Measurements from ENCODE around the gene DVL2. TPM values are rescaled to one million over a fixed set of nuclear protein-coding genes. Genes with fewer than 3 reads are reported as not detected.

Gene DVL2
- total RNA-seq (2021) (133 and 139 TPM in 2 replicates), Bru-seq, nascent RNA (percentile 73 among the genes with signal in this experiment), BruChase-seq, experiment 1, labeled RNA remaining after a 2-hour chase (percentile 86 among the genes with signal in this experiment), BruChase-seq, experiment 2, labeled RNA remaining after a 6-hour chase (percentile 91 among the genes with signal in this experiment)
- long read RNA-seq, transcript DVL2-201 (15 exons, 3,018 nt) = major isoform, 140 of 270 reads
- long read RNA-seq, partial matches to known transcripts = 24 of 270 reads
- long read RNA-seq, other reads (novel, unspliced or antisense) = 102 of 270 reads

- BruUV-seq (replicated peaks) = TSS peak; percentile 36
- DNase-seq (ENCODE audit: low spot score) = peak; percentile 97
- Histone ChIP-seq H3K36me3 (ENCODE audit: insufficient read depth, low read length, poor library complexity, severe bottlenecking) (peaks cover 45% of the 10 kb centered on the region), H3K27ac (ENCODE audit: low read depth, low read length, poor library complexity, severe bottlenecking) (peak within 1 kb of the TSS; percentile 83), H3K4me1 (ENCODE audit: insufficient read depth, low read length, poor library complexity, severe bottlenecking) (peaks cover 26% of the 10 kb centered on the region), H3K9me3 (ENCODE audit: low read depth, low read length, poor library complexity, severe bottlenecking) (no peaks in the 10 kb centered on the region), H3K27me3 (replicated peaks; ENCODE audit: insufficient read depth, low read depth, low read length, poor library complexity) (no peaks in the 10 kb centered on the region), H3K4me3 (ENCODE audit: low read depth, low read length, poor library complexity, severe bottlenecking) (peak within 1 kb of the TSS; percentile 78)
- TF ChIP-seq EZH2 (IDR thresholded peaks at IDR 0.05; ENCODE audit: borderline replicate concordance, low read depth, low read length, poor library complexity, severe bottlenecking) (no peak), CTCF (conservative IDR thresholded peaks at IDR 0.05; ENCODE audit: low read depth, low read length) (no peak)
- intact Hi-C loops (cut with micrococcal nuclease; ENCODE audit: unreplicated experiment) = no loop called here
- ChIA-PET POLR2A (ENCODE audit: low non-redundant PET) (interaction anchor here (0.6 to 1.0 kb wide), 3 partner anchors 15 to 64 kb away, joined by 3 to 6 read pairs (median 5); partner anchors contain the start of gene DLG4), CTCF (interaction anchor here (0.7 to 1.1 kb wide), 2 partner anchors 15 to 62 kb away, joined by 3 read pairs; no protein-coding TSS in a partner anchor)
These were observed at the start of gene DVL2 for GRCh38 chr17:7234083-7234951. TSS of gene DVL2 (minus strand) at chr17:7234517. CDS start at chr17:7234262, 255 bp downstream.

- no peaks in the 10 kb centered on the region for H3K9me3 ChIP-seq (ENCODE audit: low read depth, low read length, poor library complexity, severe bottlenecking)
- H3K36me3 ChIP-seq (ENCODE audit: insufficient read depth, low read length, poor library complexity, severe bottlenecking) = no peaks in the 10 kb centered on the region
- peaks cover 18% of the 10 kb centered on the region for H3K4me1 ChIP-seq (ENCODE audit: insufficient read depth, low read length, poor library complexity, severe bottlenecking)
- no peak for TF ChIP-seq EZH2 (IDR thresholded peaks at IDR 0.05; ENCODE audit: borderline replicate concordance, low read depth, low read length, poor library complexity, severe bottlenecking)
- TF ChIP-seq CTCF (conservative IDR thresholded peaks at IDR 0.05; ENCODE audit: low read depth, low read length) = no peak
- no peak for DNase-seq (ENCODE audit: low spot score)
- no TSS peak for BruUV-seq (replicated peaks)
- no peak overlapping the region for H3K4me3 ChIP-seq (ENCODE audit: low read depth, low read length, poor library complexity, severe bottlenecking)
- H3K27ac ChIP-seq (ENCODE audit: low read depth, low read length, poor library complexity, severe bottlenecking) = no peak overlapping the region
- ChIA-PET POLR2A (ENCODE audit: low non-redundant PET) (no interaction called here), CTCF (interaction anchor here (1.5 kb wide), 1 partner anchor 13 kb away, joined by 7 read pairs; no protein-coding TSS in a partner anchor)
- H3K27me3 ChIP-seq (replicated peaks; ENCODE audit: insufficient read depth, low read depth, low read length, poor library complexity) = no peaks in the 10 kb centered on the region
- intact Hi-C loops (cut with micrococcal nuclease; ENCODE audit: unreplicated experiment) = no loop called here
These were observed 49.3 kb upstream of the DVL2 start for GRCh38 chr17:7283471-7284216.

GRCh38 chr17:7282752-7283321, 48.5 kb upstream of the DVL2 start:
- CTCF ChIA-PET = interaction anchor here (2.4 kb wide), 1 partner anchor 13 kb away, joined by 30 read pairs; no protein-coding TSS in a partner anchor
- H3K27ac ChIP-seq (ENCODE audit: low read depth, low read length, poor library complexity, severe bottlenecking) = no peak overlapping the region
- intact Hi-C loops (cut with micrococcal nuclease; ENCODE audit: unreplicated experiment) = no loop called here
- no peaks in the 10 kb centered on the region for H3K9me3 ChIP-seq (ENCODE audit: low read depth, low read length, poor library complexity, severe bottlenecking)
- no peaks in the 10 kb centered on the region for H3K36me3 ChIP-seq (ENCODE audit: insufficient read depth, low read length, poor library complexity, severe bottlenecking)
- DNase-seq (ENCODE audit: low spot score) = peak; percentile 39
- no peaks in the 10 kb centered on the region for H3K27me3 ChIP-seq (replicated peaks; ENCODE audit: insufficient read depth, low read depth, low read length, poor library complexity)
- POLR2A ChIA-PET (ENCODE audit: low non-redundant PET) = no interaction called here
- peaks cover 18% of the 10 kb centered on the region for H3K4me1 ChIP-seq (ENCODE audit: insufficient read depth, low read length, poor library complexity, severe bottlenecking)
- no peak overlapping the region for H3K4me3 ChIP-seq (ENCODE audit: low read depth, low read length, poor library complexity, severe bottlenecking)
- BruUV-seq (replicated peaks) = no TSS peak
- TF ChIP-seq CTCF (conservative IDR thresholded peaks at IDR 0.05; ENCODE audit: low read depth, low read length) = no peak
